ENCODE data around the gene ZDHHC11. TPM values are rescaled to one million over a fixed set of nuclear protein-coding genes. Genes with fewer than 3 reads are reported as not detected.

Gene ZDHHC11, protein sequence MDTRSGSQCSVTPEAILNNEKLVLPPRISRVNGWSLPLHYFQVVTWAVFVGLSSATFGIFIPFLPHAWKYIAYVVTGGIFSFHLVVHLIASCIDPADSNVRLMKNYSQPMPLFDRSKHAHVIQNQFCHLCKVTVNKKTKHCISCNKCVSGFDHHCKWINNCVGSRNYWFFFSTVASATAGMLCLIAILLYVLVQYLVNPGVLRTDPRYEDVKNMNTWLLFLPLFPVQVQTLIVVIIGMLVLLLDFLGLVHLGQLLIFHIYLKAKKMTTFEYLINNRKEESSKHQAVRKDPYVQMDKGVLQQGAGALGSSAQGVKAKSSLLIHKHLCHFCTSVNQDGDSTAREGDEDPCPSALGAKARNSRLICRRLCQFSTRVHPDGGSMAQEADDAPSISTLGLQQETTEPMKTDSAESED
- total RNA-seq (2014; rRNA removed; shearing (Covaris generic)), result 23.2 and 43.4 TPM in 2 replicates

DNA sequence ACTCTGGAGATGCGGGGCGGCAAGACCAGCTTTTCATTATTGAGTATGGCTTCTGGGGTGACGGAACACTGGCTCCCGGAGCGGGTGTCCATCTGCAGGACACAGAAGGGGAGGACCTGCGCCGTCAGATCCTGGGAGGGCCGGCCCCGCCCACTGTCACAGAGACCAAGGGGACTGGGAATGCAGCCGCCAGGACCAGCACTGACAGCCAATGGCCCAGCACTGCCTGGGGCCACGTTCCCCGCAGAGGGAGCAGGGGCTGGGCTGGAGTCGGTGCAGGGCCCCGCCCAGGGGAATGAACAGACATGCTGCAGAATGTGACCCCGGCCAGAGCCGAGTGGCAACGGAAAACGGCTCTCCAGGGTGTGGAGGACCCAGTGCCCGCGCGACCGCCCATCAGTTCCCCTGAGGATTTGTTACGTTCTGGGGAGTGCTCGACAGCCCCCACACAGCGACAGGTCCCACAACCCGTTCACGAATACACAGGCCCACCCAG is at the start of gene ZDHHC11:
Gene ZDHHC11 (minus strand): TSS at position 476 of the 496 bp plus-strand sequence. CDS start 384 bp downstream, at position 92.
- DNase-seq (ENCODE audit: low spot score), result no peak

GRCh38 chr5:893711-894110 is 42.9 kb upstream of the ZDHHC11 start:
- DNase-seq (ENCODE audit: low spot score), result peak; percentile 46

GRCh38 chr5:893137-893506 is 42.3 kb upstream of the ZDHHC11 start:
- DNase-seq (ENCODE audit: low spot score), result no peak

GRCh38 chr5:892394-893136 is 41.8 kb upstream of the ZDHHC11 start, which contains the start of the genes BRD9 and TRIP13:
TSS of gene BRD9 (minus strand) at chr5:892801. CDS start at chr5:892657, 144 bp downstream.
TSS of gene TRIP13 (plus strand) at chr5:892884. CDS start at chr5:892999, 115 bp downstream.
- peak; percentile 91 for DNase-seq (ENCODE audit: low spot score)

- DNase-seq (ENCODE audit: low spot score), result peak; percentile 63
These were observed 41.1 kb upstream of the ZDHHC11 start for GRCh38 chr5:891837-892393.

DNA sequence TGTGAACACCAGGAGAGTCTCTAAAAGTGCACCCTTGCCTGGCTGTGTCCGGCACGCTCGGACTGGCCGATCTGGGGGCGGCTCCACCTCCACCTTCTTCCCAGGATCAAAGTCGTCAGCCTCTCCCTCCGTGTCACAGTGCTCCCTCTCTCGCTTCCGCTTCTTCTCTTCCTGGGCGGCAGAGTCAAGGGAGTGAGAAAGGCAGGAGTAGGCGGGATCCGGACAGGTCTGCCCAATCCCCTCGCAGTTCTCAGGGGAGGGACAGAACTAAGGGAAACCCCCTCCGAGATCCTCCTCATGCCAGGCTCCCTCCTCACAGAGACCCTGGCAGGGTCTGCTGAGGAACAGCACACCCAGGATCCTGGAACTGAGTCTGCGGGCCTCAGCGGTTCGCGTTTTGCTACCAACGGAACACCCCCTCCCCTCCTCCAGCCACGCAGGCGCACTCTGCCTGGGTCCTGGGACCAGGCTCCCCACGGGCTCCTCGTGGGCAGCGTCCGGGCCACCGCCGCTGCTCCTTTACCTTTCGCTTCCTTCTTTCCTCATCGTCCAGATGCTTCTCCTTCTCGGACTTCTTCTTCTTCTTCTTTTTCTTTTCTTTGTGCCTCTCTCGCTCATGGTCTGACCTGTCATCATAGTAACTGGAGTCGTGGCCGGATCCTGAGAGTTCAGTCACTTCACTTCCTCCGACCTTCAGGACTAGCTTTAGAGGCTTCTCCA is 40.5 kb upstream of the ZDHHC11 start:
- peak; percentile 88 for DNase-seq (ENCODE audit: low spot score)

- DNase-seq (ENCODE audit: low spot score), result no peak
These were observed 38.4 kb upstream of the ZDHHC11 start for GRCh38 chr5:889075-889710.

GRCh38 chr5:888638-889035 is 37.9 kb upstream of the ZDHHC11 start:
- DNase-seq (ENCODE audit: low spot score), result no peak

- no peak for DNase-seq (ENCODE audit: low spot score)
These were observed 37.3 kb upstream of the ZDHHC11 start for GRCh38 chr5:887947-888637.

- DNase-seq (ENCODE audit: low spot score), result no peak
These were observed 36.0 kb upstream of the ZDHHC11 start for GRCh38 chr5:886716-887325.

DNA sequence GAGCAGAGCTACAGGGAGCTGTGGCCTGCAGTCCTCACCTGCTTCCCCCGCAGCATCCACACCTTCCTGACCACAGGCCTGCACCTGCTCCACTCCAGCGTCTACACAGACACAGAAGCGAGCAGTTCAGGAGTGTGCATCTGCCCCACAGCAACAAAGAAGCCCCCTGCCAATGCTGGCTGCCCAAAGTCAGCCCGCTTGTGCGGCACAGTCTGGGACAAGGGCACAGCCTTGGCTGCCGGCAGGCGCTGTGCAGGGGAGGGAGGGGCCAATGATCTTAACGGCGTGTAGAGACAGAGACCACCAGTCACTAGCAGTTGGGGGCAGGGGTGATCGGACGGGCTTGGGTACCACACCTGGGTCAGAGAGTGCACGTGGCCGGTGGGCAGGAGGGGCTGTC is 35.2 kb upstream of the ZDHHC11 start:
- no peak for DNase-seq (ENCODE audit: low spot score)

DNA sequence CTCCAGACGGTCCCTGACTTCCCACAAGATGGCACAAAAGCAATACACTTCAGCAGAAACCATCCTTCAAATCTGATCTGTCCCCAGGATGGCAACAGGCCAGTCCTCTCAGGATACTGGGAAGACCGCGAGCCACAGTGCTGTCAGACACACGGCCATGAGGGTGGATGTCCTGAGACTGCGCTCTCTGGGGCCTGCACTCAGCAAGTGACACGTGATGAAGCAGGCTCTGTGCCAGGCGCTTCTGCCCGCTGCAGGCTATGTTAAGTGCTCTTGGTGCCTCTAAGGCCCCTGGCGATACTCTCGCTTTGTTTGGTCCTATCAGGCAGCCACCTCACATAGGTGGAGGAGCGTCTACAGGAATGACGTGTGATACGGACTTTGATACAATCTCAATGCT is 34.7 kb upstream of the ZDHHC11 start:
- no peak for DNase-seq (ENCODE audit: low spot score)

DNA sequence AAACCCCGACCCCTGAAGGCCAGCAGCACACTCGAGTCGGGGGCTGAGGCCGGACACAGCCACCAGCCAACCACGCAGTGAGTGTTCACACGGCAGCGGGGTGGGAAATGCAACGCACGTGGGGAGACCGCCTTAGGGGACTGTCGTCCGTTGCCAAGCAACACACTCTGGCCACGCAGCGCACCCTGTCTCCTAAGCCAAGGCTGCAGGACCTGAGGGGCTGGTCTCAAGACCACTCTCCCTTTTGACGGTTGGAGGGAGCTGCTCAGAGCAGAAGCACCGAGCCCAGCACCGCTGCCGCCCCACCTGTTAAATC is 34.3 kb upstream of the ZDHHC11 start:
- no peak for DNase-seq (ENCODE audit: low spot score)

- no peak for DNase-seq (ENCODE audit: low spot score)
These were observed 33.8 kb upstream of the ZDHHC11 start for GRCh38 chr5:884345-885126.

- DNase-seq (ENCODE audit: low spot score), result no peak
These were observed 32.8 kb upstream of the ZDHHC11 start for GRCh38 chr5:883475-884181.

GRCh38 chr5:882253-883183 is 31.7 kb upstream of the ZDHHC11 start:
- no peak for DNase-seq (ENCODE audit: low spot score)

DNA sequence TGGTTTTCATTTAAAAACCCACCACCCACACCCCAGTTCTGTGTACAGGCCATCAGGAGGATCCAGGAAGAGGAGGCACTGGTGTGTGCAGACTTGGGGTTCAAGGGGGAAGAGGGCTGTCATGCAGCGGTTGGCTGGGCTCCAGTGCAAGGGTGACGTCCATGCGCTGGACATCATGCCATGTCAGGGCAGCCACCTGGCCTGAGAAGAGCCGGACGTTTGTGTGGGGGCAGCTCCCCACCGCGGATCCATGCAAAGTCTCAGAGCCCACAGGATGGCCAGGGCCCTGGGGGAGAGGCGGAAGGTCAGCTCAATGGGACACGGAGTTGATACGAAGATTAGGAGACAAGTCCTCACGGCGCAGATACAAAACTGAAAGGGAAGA is 30.8 kb upstream of the ZDHHC11 start:
- no peak for DNase-seq (ENCODE audit: low spot score)

All from HT-29 (cell line).